ENCODE results near the gene HEPHL1.
"Not testable (repeated sequence)": the region's sequence is repeated elsewhere in the genome, so short reads cannot be mapped to it uniquely, and the experiment has no call there.

DNA sequence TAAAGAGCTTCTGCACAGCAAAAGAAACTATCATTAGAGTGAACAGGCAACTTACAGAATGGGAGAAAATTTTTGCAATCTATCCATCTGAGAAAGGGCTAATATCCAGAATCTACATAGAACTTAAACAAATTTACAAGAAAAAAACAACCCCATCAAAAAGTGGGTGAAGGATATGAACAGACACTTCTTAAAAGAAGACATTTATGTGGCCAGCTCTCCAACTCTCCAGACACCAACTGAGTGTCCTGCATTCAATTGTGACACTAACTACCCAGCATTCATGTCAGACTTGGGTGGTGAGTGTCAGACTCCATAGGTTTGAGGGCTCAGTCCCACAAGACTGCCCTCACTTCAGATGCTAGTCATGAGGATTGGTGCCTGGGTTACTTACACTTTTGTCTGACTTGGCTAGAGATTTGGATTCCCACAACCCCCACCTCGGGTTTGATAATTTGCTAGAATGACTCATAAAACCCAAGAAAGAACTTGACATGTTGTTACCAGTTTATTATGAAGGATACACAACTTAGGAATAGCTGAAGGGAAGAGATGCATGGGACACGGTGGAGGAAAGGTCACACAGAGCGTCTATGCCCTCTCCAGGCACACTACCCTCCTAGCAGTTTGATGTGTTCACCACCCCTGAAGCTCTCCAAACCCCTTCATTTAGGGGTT is 44.4 kb upstream of the HEPHL1 start:
- TF ChIP-seq, protein P1, sequence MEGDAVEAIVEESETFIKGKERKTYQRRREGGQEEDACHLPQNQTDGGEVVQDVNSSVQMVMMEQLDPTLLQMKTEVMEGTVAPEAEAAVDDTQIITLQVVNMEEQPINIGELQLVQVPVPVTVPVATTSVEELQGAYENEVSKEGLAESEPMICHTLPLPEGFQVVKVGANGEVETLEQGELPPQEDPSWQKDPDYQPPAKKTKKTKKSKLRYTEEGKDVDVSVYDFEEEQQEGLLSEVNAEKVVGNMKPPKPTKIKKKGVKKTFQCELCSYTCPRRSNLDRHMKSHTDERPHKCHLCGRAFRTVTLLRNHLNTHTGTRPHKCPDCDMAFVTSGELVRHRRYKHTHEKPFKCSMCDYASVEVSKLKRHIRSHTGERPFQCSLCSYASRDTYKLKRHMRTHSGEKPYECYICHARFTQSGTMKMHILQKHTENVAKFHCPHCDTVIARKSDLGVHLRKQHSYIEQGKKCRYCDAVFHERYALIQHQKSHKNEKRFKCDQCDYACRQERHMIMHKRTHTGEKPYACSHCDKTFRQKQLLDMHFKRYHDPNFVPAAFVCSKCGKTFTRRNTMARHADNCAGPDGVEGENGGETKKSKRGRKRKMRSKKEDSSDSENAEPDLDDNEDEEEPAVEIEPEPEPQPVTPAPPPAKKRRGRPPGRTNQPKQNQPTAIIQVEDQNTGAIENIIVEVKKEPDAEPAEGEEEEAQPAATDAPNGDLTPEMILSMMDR (conservative IDR thresholded peaks at IDR 0.05 in 1 of 2, IDR thresholded peaks at IDR 0.05 in 1 of 2; ENCODE audit: extremely low read depth in 1 of 2, insufficient read depth in 1 of 2, low read depth in 1 of 2, low read length in 2 of 2) = not testable (repeated sequence)
- TF ChIP-seq EZH2 (IDR thresholded peaks at IDR 0.05; ENCODE audit: borderline replicate concordance, low read length) = not testable (repeated sequence)

Data from mammary epithelial cell (primary cell).